Smooth muscle cell of the brain vasculature (primary cell): ENCODE results near the gene HACD3.
"Not testable (repeated sequence)": the region's sequence is repeated elsewhere in the genome, so short reads cannot be mapped to it uniquely, and the experiment has no call there.

Experiments
- DNase-seq: peaks from one replicate; pipeline ENCODE4 v3.0.0-alpha.2; 2012; ENCODE audit warnings: low read depth, low spot score

HACD3 gene

DNA sequence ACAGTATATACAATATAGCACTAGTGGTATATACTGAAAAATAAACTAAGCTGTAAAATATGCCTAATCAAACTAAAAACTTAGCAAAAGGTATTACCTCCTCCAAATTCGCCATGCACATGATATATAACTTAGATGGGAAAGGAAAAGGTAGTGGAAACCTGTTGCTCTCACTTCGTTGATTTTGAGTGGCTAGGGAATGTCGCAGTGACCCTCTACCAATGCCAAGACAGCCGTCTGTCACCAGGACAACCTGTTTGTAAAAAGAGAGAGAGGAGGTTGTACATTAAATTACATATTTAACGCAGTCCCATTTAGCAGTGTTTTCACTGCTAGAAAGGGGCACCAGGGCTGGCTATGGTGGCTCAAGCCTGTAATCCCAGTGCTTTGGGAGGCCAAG, 69.4 kb downstream of the HACD3 start:
- DNase-seq, result no peak

DNA sequence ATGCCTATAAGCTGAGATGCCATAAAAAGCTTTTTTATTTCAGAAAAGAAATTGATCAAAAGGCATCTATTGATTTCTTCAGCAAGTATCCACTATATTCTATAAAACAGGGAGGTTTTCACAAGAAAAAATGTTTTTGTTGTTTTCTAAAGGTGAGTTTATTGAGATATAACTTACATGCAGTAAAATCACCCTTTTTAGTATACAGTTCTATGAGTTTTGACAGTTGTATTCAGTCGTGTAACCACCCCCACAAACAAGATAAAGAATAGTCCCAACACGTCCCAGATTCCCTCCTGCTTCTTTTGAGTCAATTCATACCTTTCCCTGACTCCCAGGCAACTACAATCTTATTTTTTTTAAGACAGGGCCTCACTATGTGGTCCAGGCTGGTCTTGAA, 72.9 kb downstream of the HACD3 start:
- DNase-seq, result no peak

DNA sequence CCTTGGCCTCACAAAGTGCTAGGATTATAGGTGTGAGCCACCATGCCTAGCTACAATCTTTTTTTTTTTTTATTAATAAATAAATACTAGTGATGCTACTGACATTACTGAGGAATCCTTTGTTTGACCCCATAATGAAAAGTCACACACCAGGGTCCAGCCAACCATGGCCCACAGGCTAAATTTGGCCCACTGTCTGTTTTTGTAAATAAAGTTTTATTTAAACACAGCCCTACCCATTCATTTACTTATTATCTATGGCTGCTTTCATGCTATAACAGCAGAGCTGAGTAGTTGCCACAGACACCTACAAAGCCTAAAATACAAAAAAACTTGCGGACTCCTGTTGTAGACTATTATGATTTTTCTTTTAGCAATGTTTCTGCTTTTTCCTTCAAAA, 73.3 kb downstream of the HACD3 start:
- no peak for DNase-seq

DNA sequence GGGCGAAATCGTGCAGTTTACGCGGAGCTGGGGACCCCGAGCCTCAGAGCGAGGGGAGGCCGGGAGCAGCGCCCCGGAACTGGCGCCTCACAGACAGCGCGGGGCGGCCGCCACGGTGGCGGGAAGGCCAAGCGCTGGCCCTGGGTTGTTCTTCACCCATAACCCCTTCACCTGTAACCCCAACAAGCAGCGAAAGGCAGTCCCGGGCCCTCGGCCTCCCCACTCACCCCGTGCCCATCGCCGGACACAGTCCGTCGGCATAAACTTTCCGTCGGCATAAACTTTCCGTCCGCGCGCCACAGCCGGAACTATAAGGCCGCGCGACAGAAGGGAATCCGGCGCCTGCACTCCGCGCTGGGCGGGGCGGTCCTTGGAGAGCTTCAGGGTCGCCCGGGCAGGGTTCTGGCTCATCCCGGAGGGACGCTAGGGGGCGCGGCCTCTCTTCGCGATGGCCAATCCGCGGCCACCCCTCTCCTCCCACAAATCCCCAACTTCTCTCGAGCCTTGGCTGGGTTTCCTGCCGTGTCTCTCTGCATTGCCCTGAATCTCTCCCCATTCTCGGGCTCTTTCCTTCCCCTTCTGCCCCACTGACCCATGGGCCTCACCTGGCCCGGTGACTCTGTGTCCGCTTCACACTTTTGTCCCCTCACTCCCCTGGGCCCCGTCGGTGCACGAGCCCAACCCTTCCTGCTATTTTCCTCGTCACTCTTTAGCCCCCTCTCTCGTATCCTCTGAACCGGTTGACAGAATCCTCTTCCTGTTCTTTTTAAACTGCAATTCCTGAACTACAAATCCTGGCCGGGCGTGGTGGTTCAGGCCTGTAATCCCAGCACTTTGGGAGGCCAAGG, 80.8 kb downstream of the HACD3 start, which contains the start of gene INTS14:
TSS of gene INTS14 (minus strand) at position 261 of the 848 bp plus-strand sequence. CDS start 3,751 bp downstream, outside the sequence.
- peak; percentile 93 for DNase-seq

DNA sequence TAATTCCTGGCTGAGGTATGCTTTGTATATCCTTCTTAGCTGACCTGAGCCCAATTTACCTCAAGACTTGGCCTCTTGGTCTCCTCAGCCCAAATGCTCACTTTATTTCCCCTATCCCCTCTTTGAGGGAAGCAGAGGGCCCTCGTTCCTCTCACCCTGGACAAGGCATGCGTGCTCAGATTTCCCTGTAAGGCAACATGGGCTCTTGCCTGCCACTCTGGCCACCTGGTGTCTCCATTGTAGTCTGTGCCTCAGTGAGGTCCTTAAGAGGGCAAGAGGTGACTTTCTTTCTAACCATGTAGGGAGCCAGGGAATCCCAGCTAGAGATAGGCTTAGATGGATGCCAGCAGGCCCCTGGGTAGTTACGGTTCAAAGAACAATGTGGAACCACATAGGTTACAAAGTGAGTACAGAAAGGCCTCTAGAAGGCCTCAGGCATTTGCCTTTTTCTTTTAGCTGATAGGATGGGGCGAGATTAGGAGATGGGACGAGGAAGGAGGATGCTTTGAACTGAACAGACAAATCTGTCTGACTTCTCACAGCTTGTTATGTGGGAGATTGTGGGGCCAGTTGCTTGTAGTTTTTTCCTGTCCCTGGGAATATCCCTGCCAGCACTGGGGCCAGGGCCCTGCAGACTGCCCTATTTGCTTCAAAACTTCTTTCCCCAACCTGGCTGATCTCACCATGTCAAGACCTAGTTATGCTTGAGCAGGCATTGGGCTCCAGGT, 81.8 kb downstream of the HACD3 start:
- no peak for DNase-seq

DNA sequence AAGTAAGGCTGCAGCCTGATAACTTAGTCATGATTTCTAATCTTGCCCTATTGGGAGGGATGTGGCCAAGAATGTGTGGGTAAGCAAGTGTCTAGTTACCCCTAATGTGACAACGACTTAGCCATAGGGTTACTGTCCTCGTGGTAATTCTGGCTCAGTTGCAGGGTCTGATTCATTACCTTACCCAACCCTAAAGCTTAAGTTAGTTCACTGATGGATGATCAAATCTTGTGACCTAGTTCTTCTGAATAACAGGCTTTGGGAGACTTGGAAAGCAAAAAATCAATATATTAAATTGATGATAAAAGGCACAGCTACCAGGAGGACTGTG, 82.3 kb downstream of the HACD3 start:
- no peak for DNase-seq

DNA sequence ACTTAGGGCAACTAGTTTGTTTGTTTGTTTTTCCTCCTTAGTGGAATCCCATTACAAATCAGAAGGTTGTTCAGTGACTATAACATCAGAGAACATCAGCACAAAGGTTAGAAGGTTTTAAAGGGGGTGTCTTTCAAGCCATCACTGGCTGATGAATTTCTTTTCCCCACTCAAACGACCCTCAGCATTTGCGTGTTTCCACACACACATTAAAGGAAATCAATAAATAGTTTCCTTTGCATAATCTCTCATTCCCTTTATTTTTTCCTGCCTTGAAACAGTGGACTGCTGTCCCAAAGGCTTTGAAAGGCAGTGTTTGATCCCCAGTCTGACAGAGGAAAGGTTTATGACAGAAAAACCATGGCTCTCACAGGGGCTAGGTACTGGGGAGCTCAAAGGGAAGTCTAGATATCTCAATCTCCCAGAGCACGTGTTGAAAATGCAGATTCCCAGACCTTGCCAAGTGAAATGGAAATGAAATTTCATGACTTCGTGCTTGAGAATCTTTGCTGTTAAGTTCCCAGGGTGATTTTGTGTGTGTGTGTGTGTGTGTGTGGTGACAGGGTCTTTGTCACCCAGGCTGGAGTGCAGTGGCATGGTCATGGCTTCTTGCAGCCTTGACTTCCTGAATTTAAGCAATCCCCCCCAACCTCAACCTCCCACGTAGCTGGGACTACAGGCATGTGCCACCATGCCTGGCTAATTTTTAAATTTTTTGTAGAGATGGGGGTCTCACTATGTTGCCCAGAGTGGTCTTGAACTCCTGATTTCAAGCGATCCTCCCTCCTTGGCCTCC, 82.9 kb downstream of the HACD3 start:
- DNase-seq, result no peak

DNA sequence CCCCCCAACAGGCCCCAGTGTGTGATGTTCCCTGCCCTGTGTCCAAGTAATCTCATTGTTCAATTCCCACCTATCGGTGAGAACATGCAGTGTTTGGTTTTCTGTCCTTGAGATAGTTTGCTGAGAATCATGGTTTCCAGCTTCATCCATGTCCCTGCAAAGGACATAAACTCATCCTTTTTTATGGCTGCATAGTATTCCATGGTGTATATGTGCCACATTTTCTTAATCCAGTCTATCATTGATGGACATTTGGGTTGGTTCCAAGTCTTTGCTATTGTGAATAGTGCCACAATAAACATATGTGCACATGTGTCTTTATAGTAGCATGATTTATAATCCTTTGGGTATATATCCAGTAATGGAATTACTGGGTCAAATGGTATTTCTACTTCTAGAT, 85.6 kb downstream of the HACD3 start:
- not testable (repeated sequence) for DNase-seq

DNA sequence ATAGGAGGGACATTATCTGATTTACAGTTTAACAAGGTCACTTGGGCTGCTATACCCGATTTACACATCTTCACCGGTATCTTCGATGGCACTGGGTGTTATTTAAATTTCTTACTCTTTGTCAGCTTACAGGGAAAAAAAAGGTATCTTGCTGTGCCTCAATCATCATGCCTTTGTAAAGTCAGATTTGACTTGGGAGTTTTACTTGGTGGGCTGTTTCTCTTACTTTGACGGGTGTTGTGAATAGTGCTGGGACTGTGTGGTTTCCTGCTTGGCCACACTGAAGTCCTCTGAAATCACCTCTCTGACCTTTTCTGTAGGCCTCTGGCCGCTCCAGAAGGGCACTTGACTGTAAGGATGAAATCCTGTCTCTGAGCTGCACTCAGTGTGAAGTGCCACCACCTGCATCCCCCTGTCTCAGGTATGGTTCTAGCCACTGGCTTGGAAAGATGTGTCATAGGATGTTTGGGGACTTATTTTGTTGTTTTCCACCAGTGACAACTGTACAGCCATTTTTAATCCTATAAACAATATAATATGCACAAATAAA, 88.4 kb downstream of the HACD3 start:
- DNase-seq, result no peak

DNA sequence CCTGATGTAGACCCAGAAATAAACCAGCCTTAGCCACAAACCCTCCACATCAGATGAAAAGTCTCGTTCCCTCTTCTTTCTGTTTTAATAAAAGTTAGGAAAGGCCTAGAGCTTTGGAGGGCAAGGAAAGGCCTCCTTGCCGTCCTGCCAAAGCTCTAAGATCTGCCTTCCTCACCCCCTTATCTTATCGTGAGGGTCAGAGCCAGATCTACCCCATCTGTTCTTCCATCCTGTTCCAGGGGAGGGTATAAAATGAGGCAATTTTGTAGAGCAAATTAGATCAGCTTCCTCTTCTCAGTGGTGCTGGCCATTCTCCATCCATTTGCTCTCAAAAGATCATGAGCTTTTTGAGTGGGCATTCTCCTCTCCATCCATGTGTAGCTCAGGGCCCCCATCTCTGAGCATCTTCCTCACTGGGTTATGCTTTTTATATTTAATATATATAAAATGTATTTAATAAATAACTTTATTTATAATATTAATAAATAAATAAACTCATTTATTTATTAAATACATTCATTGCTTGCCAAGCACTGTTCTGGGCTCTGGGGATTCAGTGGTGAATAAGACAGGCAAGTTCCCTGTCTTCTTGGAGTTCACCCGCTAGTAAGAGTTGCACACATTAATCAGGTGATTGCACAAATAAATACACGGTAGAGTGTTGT, 89.5 kb downstream of the HACD3 start:
- DNase-seq, result no peak

DNA sequence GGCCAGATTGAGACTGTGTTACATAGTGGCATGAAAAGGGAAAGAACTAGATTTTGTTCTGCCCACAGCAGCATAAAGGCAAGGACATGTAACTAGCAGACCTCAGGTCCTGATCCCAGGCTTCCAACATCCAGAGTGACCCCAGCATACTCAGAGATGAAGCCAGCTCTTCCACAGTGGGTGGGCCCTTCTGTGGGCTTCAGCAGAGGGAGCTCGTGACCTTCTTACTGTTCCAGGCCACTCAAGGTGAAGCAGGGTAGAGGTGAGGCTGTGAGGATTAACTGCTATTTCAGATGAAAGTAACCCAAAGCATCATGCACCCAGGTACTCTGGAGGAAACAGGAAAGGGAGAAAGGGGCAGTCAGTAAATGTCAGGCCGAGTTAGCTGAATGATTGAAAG, 90.6 kb downstream of the HACD3 start:
- no peak for DNase-seq

DNA sequence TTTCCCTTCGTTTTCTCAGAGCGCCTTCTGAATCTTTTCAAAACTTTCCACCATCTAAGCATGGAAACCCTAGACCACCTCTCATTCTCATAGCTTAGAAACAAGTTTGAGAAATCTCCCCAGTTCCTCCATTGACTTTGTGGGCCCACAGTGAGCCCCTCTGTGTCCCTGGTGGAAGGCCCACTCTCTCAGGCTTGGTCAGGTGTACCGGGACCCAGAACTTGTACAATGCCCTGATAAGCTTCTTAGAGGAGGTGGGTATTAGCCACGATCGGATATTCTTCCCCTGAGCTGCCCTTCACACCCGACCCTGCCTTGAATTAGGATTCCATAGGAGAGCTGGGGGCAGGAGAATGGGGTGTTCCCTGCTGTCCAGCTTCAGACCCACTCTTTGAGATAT, 91.4 kb downstream of the HACD3 start, which contains the start of gene SLC24A1:
TSS of gene SLC24A1 (plus strand) at position 301 of the 400 bp plus-strand sequence. CDS start 2,143 bp downstream, outside the sequence.
- DNase-seq, result no peak

DNA sequence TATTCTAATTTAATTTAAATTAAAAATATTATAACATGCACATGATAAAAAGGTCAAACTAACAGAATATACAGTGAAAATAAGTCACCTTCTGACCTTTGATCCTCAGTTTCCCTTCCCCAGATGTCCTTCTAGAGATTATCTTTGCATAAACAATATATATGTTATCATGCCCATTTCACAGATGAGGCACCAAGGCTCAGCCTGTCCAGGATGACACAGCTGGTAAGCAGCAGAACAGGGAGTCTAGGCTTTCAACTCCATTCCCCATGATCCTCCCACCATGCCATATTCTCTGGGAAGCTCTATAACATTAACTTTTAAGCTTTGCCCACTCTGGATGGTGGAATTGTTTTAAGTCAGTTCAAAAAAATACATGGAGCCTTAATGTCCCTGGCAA, 92.8 kb downstream of the HACD3 start:
- no peak for DNase-seq

DNA sequence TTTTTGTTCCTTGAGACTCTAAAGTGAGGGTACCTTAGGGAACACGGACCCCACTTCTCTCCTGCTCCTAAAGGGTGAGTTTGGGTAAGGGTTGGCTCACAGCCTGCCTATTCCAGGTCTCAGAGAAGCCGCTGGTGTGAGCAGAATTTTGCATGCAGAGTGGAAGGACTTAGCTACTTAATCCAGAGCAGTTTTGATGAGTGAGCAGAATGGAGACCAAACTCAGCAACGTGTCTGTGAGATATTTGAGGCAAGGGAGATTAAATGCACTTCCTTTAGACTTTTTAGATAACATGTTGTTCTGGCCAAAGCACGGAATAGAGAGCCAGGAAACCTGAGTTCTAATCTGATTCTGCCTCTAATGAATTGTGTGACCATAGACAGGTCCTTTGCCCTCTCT, 96.6 kb downstream of the HACD3 start:
- DNase-seq, result no peak
